ENCODE measurements around the gene TRIM29. TPM values are rescaled to one million over a fixed set of nuclear protein-coding genes. Genes with fewer than 3 reads are reported as not detected.
A peak's percentile ranks its signal among the peaks of the same experiment; 100 is the strongest.

TRIM29 gene
- total RNA-seq, 2 donors from 2014 or later = not detected

DNA sequence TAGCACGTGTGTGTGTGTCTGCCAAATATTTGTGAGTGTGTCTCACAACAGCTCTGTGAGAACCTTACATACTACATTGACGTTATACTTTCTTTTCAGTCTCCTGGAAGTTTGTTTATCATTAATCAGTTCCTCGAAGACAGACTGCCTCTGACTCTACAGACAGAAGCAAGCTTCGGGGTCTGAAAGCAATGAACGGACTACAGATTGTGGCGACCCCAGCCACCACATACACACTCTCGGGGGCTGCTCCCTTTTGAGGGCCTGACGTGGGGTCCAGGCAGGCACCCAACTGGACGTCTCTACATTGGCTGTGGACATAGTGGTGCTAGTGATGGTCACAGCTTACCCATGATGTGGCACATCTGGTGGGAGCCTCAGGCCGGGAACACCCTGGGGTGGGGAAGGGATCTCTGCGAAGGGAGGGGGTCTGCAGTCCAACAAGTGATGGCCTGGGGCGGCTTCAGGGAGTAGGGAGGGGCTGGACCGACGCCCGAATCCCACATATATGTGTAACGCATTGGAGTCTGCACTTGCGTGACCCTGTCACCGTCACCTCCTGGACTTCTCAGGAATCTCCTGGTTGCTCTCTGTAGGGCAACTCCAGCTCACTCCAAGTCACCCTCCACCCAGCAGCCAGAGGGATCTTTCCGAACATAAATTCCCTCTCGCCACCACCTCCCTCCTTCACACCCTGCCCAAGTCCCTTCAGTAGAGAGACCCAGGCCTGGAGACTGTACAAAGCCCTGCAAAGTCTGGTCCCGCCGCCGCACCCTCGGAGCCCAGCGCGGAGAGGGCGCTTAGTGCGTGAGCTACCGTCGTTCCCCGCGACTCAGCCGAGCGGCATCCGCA lies 30.4 kb upstream of the TRIM29 start:
- peak overlapping the region; percentile 61 for H3K4me3 Mint-ChIP-seq
- no peak overlapping the region for H3K27ac Mint-ChIP-seq

DNA sequence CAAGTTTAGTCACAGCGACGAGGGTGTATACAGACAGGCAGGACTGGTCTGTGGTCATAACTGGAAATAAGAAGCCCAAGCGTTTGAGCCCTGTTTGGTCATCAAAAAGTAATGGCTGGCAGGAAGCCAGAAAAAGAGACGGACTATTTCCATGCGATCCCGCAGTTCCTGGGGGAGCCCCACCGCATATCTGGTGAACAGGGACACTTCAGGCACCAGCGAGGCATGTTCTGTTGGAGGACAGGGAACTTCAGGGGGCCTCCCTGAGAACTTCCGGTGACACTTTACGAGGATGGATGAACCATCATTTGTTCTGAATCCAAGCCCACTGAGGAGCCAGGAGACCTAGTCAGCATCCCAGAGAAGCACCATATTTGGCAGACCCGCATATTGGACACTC lies 29.7 kb upstream of the TRIM29 start:
- Mint-ChIP-seq H3K27ac (no peak overlapping the region), H3K4me1 (peaks cover 4% of the 10 kb centered on the region), H3K4me3 (no peak overlapping the region), H3K27me3 (ENCODE audit: insufficient read depth) (peaks cover 86% of the 10 kb centered on the region), H3K9me3 (no peaks in the 10 kb centered on the region), H3K36me3 (ENCODE audit: low read depth) (no peaks in the 10 kb centered on the region)
- Histone ChIP-seq H3K4me1 (ENCODE audit: control insufficient read depth, insufficient read depth, low read length) (no peaks in the 10 kb centered on the region), H3K27me3 (ENCODE audit: control insufficient read depth, insufficient read depth, low read length, poor library complexity, severe bottlenecking) (peaks cover 81% of the 10 kb centered on the region), H3K27ac (ENCODE audit: low read depth, low read length) (no peak overlapping the region), H3K9ac (ENCODE audit: extremely low read depth, low read length, poor library complexity, severe bottlenecking) (no peak overlapping the region), H3K36me3 (ENCODE audit: control insufficient read depth, insufficient read depth, low read length) (no peaks in the 10 kb centered on the region), H3K9me3 (ENCODE audit: control insufficient read depth, low read length) (no peaks in the 10 kb centered on the region), H3K4me3 (ENCODE audit: low read length) (no peak overlapping the region)
- WGBS, 2 experiments (ENCODE audit: insufficient coverage in 1 of 2, insufficient read length in 1 of 2) = 90 to 93% methylated on average over 10 to 11 of the region's 11 CpGs
- TF ChIP-seq, protein P1, sequence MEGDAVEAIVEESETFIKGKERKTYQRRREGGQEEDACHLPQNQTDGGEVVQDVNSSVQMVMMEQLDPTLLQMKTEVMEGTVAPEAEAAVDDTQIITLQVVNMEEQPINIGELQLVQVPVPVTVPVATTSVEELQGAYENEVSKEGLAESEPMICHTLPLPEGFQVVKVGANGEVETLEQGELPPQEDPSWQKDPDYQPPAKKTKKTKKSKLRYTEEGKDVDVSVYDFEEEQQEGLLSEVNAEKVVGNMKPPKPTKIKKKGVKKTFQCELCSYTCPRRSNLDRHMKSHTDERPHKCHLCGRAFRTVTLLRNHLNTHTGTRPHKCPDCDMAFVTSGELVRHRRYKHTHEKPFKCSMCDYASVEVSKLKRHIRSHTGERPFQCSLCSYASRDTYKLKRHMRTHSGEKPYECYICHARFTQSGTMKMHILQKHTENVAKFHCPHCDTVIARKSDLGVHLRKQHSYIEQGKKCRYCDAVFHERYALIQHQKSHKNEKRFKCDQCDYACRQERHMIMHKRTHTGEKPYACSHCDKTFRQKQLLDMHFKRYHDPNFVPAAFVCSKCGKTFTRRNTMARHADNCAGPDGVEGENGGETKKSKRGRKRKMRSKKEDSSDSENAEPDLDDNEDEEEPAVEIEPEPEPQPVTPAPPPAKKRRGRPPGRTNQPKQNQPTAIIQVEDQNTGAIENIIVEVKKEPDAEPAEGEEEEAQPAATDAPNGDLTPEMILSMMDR (conservative IDR thresholded peaks at IDR 0.05) = no peak
- no peak for DNase-seq

More for the DNA sequence above, 30.4 kb upstream of the TRIM29 start:
- Histone ChIP-seq H3K36me3 (ENCODE audit: control insufficient read depth, insufficient read depth, low read length) (no peaks in the 10 kb centered on the region), H3K4me1 (ENCODE audit: control insufficient read depth, insufficient read depth, low read length) (no peaks in the 10 kb centered on the region), H3K27me3 (ENCODE audit: control insufficient read depth, insufficient read depth, low read length, poor library complexity, severe bottlenecking) (peaks cover 88% of the 10 kb centered on the region), H3K9ac (ENCODE audit: extremely low read depth, low read length, poor library complexity, severe bottlenecking) (peak overlapping the region; percentile 20), H3K4me3 (ENCODE audit: low read length) (peak overlapping the region; percentile 81), H3K27ac (ENCODE audit: low read depth, low read length) (no peak overlapping the region), H3K9me3 (ENCODE audit: control insufficient read depth, low read length) (no peaks in the 10 kb centered on the region)
- H3K36me3 Mint-ChIP-seq (ENCODE audit: low read depth) = no peaks in the 10 kb centered on the region
- H3K27me3 Mint-ChIP-seq (ENCODE audit: insufficient read depth) = peaks cover 88% of the 10 kb centered on the region
- 50 to 52% methylated on average over 24 to 35 of the region's 35 CpGs for WGBS, 2 experiments (ENCODE audit: insufficient coverage in 1 of 2, insufficient read length in 1 of 2)
- H3K4me1 Mint-ChIP-seq = peaks cover 4% of the 10 kb centered on the region
- no peaks in the 10 kb centered on the region for H3K9me3 Mint-ChIP-seq
- TF ChIP-seq, protein P1 (conservative IDR thresholded peaks at IDR 0.05) = no peak
- no peak for DNase-seq

DNA sequence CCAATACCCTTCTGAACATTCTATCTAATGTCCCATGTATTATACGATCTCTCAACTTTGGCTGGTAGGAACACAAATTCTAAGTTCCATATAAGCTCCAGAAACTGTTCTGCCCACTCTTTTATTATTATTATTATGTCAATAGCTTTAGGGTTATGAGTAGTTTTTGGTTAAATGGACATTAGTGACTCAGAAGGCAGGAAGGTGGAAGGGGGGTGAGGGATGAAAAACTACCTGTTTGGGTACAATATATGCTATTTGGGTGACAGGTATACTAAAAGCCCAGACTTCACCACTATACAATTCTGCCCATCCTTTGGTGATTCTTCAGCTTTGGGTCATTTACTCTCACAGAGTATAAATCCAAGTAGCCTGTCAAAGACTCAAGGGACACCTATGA lies 22.5 kb upstream of the TRIM29 start:
- H3K9me3 Mint-ChIP-seq = peaks cover 3% of the 10 kb centered on the region
- H3K27me3 Mint-ChIP-seq (ENCODE audit: insufficient read depth) = peaks cover 31% of the 10 kb centered on the region
- Histone ChIP-seq H3K4me1 (ENCODE audit: control insufficient read depth, insufficient read depth, low read length) (no peaks in the 10 kb centered on the region), H3K27ac (ENCODE audit: low read depth, low read length) (no peak overlapping the region), H3K36me3 (ENCODE audit: control insufficient read depth, insufficient read depth, low read length) (no peaks in the 10 kb centered on the region), H3K27me3 (ENCODE audit: control insufficient read depth, insufficient read depth, low read length, poor library complexity, severe bottlenecking) (peaks cover 12% of the 10 kb centered on the region), H3K9me3 (ENCODE audit: control insufficient read depth, low read length) (peaks cover 6% of the 10 kb centered on the region), H3K9ac (ENCODE audit: extremely low read depth, low read length, poor library complexity, severe bottlenecking) (no peak overlapping the region), H3K4me3 (ENCODE audit: low read length) (no peak overlapping the region)
- no peak for DNase-seq
- no peaks in the 10 kb centered on the region for H3K36me3 Mint-ChIP-seq (ENCODE audit: low read depth)
- no peak overlapping the region for H3K27ac Mint-ChIP-seq
- WGBS, 2 experiments (ENCODE audit: insufficient coverage in 1 of 2, insufficient read length in 1 of 2) = 83% methylated on average over 1 of the region's 1 CpG; no CpG with 5 or more reads in 1 of the 2 experiments
- no peak overlapping the region for H3K4me3 Mint-ChIP-seq
- H3K4me1 Mint-ChIP-seq = no peaks in the 10 kb centered on the region
- TF ChIP-seq, protein P1 (conservative IDR thresholded peaks at IDR 0.05) = no peak
